Epithelial cell of esophagus (primary cell): Measurements from ENCODE around the gene RNF125.
A peak's percentile ranks its signal among the peaks of the same experiment; 100 is the strongest.
"Not testable (repeated sequence)": the region's sequence is repeated elsewhere in the genome, so short reads cannot be mapped to it uniquely, and the experiment has no call there.

Experiments
- DNase-seq: peaks from one replicate; pipeline ENCODE4 v3.0.0; 2010; ENCODE audit warnings: low read depth
- H3K4me3 ChIP-seq: 2 replicates; pipeline ENCODE4 v1.5.1; 2011; ENCODE audit warnings: mild to moderate bottlenecking, low read length, control low read depth
- TF ChIP-seq, protein P1 (sequence below): IDR thresholded peaks from 2 replicates; pipeline ENCODE4 v1.5.1; 2011; ENCODE audit warnings: low read depth, mild to moderate bottlenecking, low read length, control low read depth, inconsistent platforms; ENCODE audit not compliant: insufficient read depth; ENCODE audit errors: missing control alignments

Gene RNF125

DNA sequence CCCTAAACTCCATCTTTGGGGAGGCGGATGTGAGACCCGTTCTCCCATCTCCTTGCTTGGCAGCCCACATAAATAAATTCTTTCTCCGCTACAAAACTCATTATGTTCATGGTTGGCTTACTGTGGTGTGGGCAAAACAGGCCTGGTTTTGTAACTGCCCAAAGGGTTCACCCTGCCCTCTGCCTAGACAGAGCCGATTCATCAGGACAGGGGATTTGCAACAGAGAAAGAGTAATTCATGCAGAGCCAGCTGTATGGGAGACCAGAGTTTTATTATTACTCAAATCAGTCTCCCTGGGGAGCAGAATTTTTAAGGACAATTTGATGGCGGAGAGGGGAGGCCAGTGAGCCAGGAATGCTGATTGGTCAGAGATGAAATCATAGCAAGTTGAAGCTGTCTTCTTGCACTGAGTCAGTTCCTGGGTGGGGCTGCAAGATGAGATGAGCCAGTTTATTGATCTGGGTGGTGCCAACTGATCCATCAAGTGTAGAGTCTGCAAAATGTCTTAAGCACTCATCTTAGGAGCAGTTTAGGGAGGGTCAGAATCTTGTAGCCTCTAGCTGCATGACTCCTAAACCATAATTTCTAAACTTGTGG is 8.4 kb upstream of the RNF125 start:
- TF ChIP-seq, protein P1, sequence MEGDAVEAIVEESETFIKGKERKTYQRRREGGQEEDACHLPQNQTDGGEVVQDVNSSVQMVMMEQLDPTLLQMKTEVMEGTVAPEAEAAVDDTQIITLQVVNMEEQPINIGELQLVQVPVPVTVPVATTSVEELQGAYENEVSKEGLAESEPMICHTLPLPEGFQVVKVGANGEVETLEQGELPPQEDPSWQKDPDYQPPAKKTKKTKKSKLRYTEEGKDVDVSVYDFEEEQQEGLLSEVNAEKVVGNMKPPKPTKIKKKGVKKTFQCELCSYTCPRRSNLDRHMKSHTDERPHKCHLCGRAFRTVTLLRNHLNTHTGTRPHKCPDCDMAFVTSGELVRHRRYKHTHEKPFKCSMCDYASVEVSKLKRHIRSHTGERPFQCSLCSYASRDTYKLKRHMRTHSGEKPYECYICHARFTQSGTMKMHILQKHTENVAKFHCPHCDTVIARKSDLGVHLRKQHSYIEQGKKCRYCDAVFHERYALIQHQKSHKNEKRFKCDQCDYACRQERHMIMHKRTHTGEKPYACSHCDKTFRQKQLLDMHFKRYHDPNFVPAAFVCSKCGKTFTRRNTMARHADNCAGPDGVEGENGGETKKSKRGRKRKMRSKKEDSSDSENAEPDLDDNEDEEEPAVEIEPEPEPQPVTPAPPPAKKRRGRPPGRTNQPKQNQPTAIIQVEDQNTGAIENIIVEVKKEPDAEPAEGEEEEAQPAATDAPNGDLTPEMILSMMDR, result no peak
- no peak overlapping the region for H3K4me3 ChIP-seq
- DNase-seq, result peak; percentile 53

- H3K4me3 ChIP-seq, result no peak overlapping the region
- TF ChIP-seq, protein P1, result no peak
- no peak for DNase-seq
Measured at GRCh38 chr18:32011193-32011592, 7.4 kb upstream of the RNF125 start.

DNA sequence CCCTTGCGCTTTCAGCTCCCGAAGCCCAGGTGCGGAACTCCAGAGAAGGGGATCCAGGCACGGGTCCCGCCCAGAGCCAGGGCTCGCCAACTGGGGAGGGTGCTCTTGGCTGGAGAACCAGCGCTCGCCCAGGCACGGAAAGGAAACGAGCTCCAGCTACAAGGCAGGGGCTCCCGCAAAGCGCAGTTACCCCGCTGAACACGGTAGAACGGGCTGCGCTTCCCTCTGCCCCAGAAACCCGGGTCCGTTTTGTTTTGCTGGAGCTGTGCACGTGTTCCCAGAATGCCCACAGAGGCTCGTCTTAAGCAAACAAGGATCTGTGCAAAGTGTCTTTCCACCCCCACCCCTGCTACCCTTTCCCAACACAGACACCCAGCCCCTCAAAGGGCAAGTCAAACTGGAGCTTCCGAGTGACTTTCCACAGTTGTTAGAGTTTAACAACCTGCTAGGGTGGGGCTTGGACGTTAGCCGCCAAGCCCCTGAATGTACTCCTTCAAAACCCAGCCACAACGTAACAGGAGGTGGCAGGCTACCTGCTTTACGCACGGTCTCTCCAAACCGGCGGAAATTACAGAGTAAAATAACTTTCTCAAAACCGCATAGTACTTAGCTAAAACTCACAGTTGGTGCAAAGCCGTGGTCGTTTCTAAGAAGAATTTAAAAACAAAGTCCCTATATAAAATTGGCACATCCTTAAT is 775 bp downstream of the RNF125 start:
- peak overlapping the region; percentile 62 for H3K4me3 ChIP-seq
- DNase-seq, result peak; percentile 52
- TF ChIP-seq, protein P1, result no peak

DNA sequence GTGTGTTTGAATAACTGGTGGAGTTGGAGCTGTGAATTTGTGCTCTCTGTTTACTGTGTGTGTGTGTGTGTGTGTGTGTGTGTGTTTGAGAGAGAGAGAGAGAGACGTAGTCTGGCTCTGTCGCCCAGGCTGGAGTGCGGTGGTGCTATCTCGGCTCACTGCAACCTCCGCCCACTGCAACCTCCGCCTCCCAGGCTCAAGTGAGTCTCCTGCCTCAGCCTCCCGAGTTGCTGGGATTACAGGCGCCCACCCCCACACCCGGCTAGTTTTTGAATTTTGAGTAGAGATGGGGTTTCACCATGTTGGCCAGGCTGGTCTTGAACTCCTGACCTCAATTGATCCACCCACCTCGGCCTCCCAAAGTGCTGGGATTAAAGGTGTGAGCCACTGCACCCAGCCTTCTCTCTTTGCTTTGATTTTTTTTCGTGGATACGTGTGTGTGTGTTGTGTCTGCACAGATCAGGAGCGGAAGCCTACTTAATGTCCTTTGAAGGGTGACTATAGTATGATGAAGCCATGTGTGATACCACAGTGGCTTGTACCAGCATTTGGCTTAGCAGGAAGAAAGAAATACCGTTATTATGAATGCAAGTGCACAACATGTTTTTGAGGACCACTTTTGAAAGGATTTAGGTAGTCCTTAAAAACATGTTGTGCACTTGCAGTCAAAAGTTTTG is 1.5 kb downstream of the RNF125 start:
- not testable (repeated sequence) for H3K4me3 ChIP-seq

DNA sequence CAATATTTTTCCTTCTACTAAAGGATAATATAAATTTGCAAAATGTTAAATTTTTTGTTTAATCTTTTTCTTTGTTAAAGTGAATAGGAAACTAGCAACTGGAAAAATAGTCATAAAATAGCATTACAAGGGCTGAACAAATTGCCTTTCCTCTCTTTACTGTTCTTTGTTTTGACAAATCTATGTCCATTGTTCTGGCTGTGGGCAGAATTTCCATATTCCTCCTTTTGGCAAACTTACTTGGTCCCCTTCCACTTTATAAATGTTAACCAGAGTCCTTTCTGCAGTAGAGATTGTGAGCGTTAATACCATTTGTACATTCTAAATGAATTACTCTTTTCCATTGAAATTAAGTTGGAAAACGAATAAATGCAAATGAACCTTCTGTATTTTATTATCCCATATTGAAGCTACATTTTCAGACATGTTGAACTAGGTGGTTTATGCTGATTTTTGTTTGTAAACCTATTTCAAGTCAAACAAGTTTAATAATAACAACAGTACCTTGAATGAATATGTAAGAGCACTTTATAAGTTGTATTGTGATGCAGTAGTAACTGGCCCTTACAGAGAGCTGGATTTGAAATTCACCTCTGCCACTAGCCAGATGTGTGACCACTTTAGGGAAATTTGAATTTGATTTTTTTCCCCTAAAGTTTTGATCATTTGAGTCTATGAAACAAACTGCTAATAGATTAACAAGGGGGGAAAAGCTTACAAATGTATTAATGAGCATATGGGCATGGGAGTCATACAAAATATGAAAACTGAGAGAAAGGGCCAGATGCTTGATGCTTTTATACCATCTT is 3.3 kb downstream of the RNF125 start:
- DNase-seq, result no peak
- TF ChIP-seq, protein P1, result no peak
- H3K4me3 ChIP-seq, result no peak overlapping the region

More for the DNA sequence above, 1.5 kb downstream of the RNF125 start:
- not testable (repeated sequence) for DNase-seq

DNA sequence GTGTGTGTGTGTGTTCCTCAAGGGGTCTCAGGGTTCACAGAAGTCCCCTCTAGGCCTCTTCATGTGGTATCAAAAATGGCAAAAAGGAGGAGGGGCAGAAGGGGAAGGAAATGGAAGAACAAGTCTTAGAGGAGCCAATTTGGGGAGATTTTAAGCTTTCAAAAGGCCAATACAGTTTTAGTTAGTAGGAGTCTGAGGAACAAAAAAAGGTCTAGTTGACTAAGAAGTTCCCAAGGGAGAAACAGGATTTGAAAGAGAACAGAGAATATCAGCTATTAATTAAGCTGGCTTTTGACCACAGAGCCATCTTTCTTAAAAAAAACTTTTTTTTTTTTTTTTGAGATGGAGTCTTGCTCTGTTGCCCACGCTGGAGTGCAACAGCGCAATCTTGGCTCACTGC is 7.1 kb downstream of the RNF125 start:
- H3K4me3 ChIP-seq, result no peak overlapping the region
- TF ChIP-seq, protein P1, result no peak
- DNase-seq, result no peak
